SKM-1 treated with dmso at 0.1 percent for 144 hours (cell line): Measurements from ENCODE around the gene RASSF7.

ENCODE experiments used
- DNase-seq: peaks from one replicate; lab custom pipeline; 2025; ENCODE audit not compliant: unreplicated experiment; lab: John Stamatoyannopoulos, UW

RASSF7 gene

GRCh38 chr11:551131-551530 lies 9.6 kb upstream of the RASSF7 start:
- no peak for DNase-seq

- no peak for DNase-seq
These were observed 9.2 kb upstream of the RASSF7 start for GRCh38 chr11:551596-551995.

- DNase-seq: no peak
These were observed 7.4 kb upstream of the RASSF7 start for GRCh38 chr11:553083-553987.

- no peak for DNase-seq
These were observed 6.8 kb upstream of the RASSF7 start for GRCh38 chr11:553988-554340.

GRCh38 chr11:554428-555226 lies 6.1 kb upstream of the RASSF7 start:
- DNase-seq: peak; percentile 65

DNA sequence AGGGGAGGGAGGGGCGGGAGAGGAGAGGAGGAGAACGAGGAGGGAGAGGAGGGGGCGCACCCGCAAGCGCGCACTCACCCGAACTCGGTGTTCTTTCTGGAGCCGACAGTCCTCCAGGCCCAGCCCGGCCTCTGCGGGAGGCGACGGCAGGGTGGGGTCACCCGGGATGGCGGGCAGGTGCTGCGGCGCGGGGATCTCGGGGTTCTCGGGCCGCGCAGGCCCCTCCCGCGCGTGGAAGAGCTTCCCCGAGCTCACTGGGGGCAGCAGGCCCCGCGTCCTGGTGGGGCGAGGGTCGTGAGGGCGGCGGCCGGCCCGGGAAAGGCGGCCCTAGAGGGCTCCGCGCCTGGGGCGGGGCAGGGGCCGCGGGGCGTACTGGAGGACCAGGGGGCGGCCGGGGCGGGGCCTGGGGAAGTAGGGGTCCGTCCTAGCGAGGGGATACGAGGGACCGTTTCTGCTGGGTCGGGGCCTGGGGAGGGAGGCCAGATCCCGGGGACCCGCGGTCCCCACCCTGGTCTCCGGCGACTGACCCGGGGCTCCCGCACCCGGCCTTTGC lies 5.5 kb upstream of the RASSF7 start:
- no peak for DNase-seq

- DNase-seq: no peak
These were observed 4.7 kb upstream of the RASSF7 start for GRCh38 chr11:555780-556661.

DNA sequence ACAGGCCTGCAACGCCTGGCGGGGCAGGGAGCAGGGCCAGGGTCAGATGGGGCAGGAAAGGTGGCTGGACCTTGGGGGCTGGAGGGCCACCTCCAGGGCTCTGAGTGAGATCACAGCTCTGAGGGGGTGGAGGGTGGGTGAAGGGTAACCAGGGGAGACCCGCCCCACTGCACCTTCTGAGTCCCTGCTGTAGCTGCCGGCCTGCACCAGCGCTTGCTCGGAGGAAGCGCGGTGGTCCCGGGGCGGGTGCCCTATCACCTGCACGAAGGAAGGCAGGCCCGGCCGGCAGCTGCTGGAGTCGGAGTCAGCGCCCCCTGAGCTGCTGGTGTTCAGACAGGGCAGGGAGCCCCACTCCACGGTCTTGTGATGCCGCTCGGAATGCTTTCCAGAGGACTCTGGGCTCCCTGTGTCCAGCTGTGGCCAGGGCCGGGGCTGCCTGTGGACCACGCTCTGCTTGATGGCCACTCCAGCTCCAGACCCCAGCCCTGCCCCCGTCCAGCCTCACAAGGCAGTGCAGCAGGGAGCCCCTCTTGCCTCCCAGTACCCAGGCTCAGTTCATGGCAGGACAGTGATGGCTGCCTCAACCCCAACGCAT lies 4.0 kb upstream of the RASSF7 start:
- DNase-seq: no peak

- DNase-seq: no peak
These were observed 3.2 kb upstream of the RASSF7 start for GRCh38 chr11:557328-558132.

- no peak for DNase-seq
These were observed 2.3 kb upstream of the RASSF7 start for GRCh38 chr11:558503-558902.

DNA sequence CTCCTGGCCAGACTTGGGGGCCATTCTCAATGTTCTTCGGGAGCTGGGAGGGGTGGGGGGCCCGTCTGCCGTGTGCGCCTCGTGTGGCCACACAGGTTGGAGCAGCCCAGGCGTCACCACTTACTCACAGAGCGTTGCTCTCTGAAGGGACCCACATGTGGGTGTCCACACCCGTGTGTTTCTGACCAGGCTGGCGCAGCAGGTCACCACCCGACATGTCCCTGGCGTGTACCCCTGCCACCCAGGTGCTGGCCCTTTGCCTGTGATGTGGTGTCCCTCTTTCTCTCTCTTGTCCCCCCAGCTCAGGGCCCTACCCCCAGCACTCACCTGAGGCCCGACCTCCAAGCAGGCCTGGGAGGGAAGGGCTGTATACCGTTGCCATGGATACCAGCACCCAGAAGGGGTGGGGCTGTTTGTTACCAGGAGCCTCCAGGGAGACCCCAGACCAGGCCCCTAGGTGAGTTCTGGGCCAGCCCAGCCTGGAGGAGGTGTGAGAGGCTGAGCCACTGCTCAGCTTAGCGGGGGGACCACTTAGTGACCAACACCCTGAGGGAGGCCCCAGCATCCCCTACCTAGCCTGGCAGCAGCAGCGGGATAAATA lies 1.6 kb upstream of the RASSF7 start:
- no peak for DNase-seq

- no peak for DNase-seq
These were observed 962 bp upstream of the RASSF7 start for GRCh38 chr11:559712-560304.

- DNase-seq: peak; percentile 24
These were observed 606 bp downstream of the RASSF7 start for GRCh38 chr11:561148-562003.

DNA sequence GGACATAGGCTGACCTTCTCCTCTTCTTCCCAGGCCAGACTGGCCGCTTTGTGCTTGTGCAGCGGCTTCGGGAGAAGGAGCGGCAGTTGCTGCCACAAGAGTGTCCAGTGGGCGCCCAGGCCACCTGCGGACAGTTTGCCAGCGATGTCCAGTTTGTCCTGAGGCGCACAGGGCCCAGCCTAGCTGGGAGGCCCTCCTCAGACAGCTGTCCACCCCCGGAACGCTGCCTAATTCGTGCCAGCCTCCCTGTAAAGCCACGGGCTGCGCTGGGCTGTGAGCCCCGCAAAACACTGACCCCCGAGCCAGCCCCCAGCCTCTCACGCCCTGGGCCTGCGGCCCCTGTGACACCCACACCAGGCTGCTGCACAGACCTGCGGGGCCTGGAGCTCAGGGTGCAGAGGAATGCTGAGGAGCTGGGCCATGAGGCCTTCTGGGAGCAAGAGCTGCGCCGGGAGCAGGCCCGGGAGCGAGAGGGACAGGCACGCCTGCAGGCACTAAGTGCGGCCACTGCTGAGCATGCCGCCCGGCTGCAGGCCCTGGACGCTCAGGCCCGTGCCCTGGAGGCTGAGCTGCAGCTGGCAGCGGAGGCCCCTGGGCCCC lies 1.4 kb downstream of the RASSF7 start:
- DNase-seq: no peak

DNA sequence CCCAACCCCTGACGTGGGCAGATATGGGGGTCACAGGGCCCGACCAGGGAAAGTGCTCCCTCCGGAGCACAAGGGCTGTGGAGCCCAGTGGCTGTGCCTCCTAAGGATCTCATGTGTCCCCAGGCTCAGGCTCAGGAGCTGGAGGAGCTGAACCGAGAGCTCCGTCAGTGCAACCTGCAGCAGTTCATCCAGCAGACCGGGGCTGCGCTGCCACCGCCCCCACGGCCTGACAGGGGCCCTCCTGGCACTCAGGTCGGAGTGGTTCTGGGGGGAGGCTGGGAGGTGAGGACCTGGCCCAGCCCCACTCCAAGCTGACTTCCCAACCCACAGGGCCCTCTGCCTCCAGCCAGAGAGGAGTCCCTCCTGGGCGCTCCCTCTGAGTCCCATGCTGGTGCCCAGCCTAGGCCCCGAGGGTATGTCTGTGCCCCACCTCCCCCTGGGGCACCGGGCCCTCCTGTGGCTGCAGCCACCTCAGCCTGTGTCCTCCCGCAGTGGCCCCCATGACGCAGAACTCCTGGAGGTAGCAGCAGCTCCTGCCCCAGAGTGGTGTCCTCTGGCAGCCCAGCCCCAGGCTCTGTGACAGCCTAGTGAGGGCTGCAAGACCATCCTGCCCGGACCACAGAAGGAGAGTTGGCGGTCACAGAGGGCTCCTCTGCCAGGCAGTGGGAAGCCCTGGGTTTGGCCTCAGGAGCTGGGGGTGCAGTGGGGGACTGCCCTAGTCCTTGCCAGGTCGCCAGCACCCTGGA lies 2.5 kb downstream of the RASSF7 start:
- DNase-seq: no peak

- no peak for DNase-seq
These were observed 3.2 kb downstream of the RASSF7 start for GRCh38 chr11:563812-564578.
